GM06990 (cell line): Measurements from ENCODE around the gene IRAK1.

Source experiments
- DNase-seq: peaks from one replicate; pipeline ENCODE4 v3.0.0-alpha.2; 2011; ENCODE audit not compliant: insufficient read length; ENCODE audit errors: extremely low read depth
- H3K27me3 ChIP-seq: replicated peaks from 2 replicates; pipeline ENCODE4 v1.6.0; 2011; ENCODE audit warnings: low read length; ENCODE audit not compliant: control insufficient read depth, insufficient read depth
- H3K36me3 ChIP-seq: 2 replicates; pipeline ENCODE4 v1.5.1; 2011; ENCODE audit warnings: low read length; ENCODE audit not compliant: control insufficient read depth, insufficient read depth
- H3K4me3 ChIP-seq: replicated peaks from 2 replicates; pipeline ENCODE4 v1.5.1; 2011; ENCODE audit warnings: low read depth, mild to moderate bottlenecking, control low read depth, low read length
- TF ChIP-seq, protein P1 (sequence below): IDR thresholded peaks from 2 replicates; pipeline ENCODE4 v1.5.1; 2011; ENCODE audit warnings: low read length, control low read depth, mild to moderate bottlenecking, inconsistent platforms; ENCODE audit not compliant: insufficient read depth, poor library complexity, severe bottlenecking

The IRAK1 gene

DNA sequence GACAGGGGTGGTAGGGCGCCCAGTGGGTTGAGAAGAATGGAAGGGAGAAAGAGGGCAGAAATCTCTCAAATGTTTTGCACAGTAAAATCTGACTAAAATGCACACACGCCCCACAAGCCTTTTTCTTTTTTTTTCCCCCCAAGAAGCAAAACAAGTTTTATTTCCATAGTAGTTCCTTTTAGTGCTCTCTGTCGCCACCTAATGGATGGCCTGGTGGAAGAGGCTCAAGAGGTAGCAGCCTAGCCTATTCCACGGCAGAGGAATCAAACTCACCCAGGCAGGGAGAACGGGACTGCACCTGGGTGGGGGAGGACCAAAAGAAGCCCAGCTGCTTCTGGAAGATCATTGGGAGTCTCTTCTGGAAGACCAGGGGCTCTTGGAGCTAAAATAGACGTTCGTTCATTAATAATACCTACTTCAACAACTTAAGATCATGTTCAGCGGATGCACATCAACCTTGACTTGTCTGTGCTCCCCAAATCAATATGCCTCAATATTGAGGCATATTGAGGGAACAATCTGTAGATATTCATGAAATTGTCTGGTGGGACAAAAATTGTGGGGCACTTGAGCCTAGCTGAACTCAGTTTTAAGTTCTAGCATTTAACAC lies 31.6 kb upstream of the IRAK1 start:
- no peaks in the 10 kb centered on the region; the same call in 1 of the 2 replicates for H3K36me3 ChIP-seq
- no peak overlapping the region for H3K4me3 ChIP-seq
- TF ChIP-seq, protein P1, sequence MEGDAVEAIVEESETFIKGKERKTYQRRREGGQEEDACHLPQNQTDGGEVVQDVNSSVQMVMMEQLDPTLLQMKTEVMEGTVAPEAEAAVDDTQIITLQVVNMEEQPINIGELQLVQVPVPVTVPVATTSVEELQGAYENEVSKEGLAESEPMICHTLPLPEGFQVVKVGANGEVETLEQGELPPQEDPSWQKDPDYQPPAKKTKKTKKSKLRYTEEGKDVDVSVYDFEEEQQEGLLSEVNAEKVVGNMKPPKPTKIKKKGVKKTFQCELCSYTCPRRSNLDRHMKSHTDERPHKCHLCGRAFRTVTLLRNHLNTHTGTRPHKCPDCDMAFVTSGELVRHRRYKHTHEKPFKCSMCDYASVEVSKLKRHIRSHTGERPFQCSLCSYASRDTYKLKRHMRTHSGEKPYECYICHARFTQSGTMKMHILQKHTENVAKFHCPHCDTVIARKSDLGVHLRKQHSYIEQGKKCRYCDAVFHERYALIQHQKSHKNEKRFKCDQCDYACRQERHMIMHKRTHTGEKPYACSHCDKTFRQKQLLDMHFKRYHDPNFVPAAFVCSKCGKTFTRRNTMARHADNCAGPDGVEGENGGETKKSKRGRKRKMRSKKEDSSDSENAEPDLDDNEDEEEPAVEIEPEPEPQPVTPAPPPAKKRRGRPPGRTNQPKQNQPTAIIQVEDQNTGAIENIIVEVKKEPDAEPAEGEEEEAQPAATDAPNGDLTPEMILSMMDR = peak; percentile 75
- peak; percentile 20 for DNase-seq
- no peaks in the 10 kb centered on the region for H3K27me3 ChIP-seq

DNA sequence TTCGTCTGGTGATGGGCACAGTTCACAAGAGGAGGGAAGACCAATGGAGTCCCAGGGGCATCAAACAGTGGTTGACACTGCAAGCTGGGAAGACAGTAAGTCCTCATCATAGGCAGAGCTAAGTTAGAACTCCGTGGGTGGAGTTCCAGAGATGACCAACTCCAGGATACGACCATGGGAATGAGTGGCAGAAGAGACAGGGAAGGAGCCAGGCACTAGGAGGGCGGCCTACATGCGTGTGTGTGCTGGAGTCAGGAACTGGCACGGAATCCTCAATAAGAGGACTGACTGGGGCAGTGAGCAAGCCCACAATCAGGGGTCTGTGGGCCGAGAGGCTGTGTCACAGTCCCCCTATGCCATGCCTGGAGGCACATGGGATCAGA lies 30.4 kb upstream of the IRAK1 start:
- Histone ChIP-seq H3K27me3 (no peaks in the 10 kb centered on the region), H3K36me3 (no peaks in the 10 kb centered on the region; the same call in 1 of the 2 replicates), H3K4me3 (no peak overlapping the region)
- DNase-seq = no peak
- TF ChIP-seq, protein P1 = no peak

DNA sequence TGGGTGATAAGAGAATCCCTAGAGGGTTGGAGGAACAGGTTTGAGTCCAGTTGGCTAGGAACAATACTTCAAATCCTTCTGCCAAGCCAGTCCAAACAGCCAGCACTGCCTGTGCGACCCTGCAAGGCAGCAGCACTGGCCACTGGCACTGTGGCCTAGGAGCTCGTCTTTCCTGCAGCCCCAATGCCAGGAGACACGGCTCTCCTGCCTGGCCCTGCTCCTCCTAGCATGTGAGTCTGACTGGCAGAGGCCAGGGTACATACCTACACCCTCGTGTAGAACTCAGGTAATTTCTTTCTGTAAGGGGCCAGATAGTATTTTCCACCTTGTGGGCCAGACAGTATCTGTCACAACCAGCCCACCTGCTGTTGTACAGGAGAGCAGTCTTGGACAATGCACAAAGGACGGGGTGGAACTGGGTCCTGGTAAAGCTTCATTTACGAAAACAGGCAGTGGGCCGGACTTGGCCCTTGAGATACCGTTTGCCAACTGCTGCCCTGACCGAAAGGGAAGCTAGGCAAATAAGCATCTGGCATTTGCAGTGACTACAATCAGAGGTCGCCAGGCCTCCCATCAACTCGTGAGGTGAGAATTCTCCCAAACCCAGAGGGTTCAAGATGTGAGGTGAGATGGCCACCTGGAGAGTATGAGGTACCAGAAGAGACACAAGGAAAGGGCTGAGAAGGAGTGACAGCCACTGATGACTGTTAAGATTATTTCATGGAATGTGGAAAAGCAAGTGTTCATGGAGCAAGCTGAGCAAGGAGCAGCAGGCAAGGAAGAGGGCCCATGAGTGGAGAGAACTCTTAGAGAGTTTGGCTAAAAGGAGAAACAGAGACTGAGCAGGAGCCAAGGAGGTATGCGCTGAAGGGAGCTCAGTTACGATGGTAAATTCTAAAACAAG lies 29.8 kb upstream of the IRAK1 start:
- H3K36me3 ChIP-seq = no peaks in the 10 kb centered on the region; the same call in 1 of the 2 replicates
- no peak for DNase-seq
- H3K27me3 ChIP-seq = no peaks in the 10 kb centered on the region
- H3K4me3 ChIP-seq = no peak overlapping the region
- TF ChIP-seq, protein P1 = no peak

DNA sequence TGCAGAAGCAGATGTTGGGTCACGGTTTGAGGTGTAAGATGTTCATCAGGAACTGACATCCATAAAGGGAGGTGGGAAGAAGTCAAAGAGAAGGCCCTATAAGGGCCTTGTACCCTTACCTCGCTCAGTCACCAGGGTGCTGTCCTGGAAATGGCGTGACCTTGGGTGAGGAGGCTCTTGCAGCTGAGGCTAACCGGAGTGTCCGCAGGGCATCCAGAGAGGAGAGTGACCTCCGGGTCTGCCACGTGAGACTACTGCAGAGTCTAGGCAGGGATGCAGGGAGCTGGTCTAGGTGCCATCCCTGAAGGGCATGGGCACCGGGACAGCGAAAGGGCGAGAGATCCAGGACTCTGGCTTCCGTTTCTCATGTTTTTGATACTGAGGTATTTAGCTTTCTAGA lies 28.7 kb upstream of the IRAK1 start:
- DNase-seq = no peak
- Histone ChIP-seq H3K27me3 (no peaks in the 10 kb centered on the region), H3K4me3 (no peak overlapping the region), H3K36me3 (no peaks in the 10 kb centered on the region; the same call in 1 of the 2 replicates)
- TF ChIP-seq, protein P1 = no peak

DNA sequence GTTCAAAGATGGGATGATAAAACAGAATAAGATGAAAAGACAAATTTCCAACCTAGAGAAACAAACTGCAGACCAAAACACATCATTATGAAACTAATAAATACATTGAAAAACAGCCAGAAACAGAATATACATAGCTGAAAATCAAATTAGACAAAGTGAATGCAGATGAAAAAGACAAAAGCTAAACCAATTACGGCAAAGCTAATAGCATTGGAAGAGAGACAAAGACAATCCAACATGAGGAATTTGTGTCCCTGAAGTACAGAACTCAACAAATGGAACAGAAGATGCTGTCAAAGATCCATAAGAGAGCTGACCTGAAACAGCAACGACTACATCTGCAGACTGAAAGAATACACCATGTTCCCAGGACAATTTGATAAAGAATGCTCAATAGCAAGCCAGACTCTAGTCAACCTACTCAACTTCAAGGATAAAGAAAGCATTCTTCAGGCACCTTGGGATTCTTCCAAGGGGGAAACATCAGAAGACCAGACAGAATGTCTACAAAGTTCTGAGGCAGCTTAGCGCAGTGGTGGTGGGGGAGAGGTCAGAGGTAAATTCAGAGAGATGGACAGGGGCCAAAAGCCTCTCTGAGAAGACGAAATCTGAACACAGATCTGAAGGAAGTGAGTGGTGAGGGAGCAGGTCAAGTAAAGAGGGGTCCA lies 27.4 kb upstream of the IRAK1 start:
- H3K36me3 ChIP-seq = no peaks in the 10 kb centered on the region; the same call in 1 of the 2 replicates
- no peak overlapping the region for H3K4me3 ChIP-seq
- H3K27me3 ChIP-seq = no peaks in the 10 kb centered on the region
- TF ChIP-seq, protein P1 = no peak
- no peak for DNase-seq
